ENCODE measurements around the gene APOM.
A peak's percentile ranks its signal among the peaks of the same experiment; 100 is the strongest.

APOM gene

DNA sequence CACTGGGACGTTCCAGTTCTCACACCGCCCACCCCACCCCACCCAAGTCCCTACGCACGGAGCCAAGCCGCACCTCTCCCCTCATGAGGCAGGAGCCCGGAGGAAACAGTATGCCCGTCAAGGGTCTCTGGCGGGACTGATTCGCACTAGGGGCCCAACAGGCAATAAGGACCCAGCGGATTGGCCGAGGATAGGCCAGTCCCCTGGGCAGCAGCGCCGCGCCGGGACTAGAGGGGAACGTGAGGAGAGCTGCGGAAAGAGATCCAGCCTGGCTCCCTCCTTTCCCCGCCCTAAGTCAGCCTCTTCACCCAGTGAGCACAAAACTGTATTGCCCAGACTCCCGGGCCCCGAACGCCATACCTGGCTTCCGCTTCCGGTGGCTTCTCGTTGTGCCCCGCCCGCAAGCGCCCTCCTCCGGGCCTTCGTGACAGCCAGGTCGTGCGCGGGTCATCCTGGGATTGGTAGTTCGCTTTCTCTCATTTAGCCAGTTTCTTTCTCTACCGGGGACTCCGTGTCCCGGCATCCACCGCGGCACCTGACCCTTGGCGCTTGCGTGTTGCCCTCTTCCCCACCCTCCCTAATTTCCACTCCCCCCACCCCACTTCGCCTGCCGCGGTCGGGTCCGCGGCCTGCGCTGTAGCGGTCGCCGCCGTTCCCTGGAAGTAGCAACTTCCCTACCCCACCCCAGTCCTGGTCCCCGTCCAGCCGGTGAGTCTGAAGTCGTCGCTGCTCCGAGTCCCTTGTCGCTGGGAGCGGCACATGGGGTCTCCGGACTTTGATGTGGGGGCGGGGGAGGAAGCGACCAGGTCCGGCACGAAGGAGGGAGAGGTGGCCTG is 10.0 kb downstream of the APOM start, which contains the start of gene CSNK2B:
Gene CSNK2B, plus strand, starts transcription at position 580 of the 836 bp plus-strand sequence. CDS start 752 bp downstream, outside the sequence.
- Mint-ChIP-seq H3K9me3 (no peaks in the 10 kb centered on the region), H3K36me3 (ENCODE audit: low read depth) (peaks cover 54% of the 10 kb centered on the region), H3K27ac (peak within 1 kb of the TSS; percentile 97 to 99 (median 99)), H3K4me3 (peak within 1 kb of the TSS; percentile 93 to 97 (median 95)), H3K4me1 (peaks cover 47% of the 10 kb centered on the region), H3K27me3 (ENCODE audit: low read depth) (no peaks in the 10 kb centered on the region)
- TF ChIP-seq, protein P1, sequence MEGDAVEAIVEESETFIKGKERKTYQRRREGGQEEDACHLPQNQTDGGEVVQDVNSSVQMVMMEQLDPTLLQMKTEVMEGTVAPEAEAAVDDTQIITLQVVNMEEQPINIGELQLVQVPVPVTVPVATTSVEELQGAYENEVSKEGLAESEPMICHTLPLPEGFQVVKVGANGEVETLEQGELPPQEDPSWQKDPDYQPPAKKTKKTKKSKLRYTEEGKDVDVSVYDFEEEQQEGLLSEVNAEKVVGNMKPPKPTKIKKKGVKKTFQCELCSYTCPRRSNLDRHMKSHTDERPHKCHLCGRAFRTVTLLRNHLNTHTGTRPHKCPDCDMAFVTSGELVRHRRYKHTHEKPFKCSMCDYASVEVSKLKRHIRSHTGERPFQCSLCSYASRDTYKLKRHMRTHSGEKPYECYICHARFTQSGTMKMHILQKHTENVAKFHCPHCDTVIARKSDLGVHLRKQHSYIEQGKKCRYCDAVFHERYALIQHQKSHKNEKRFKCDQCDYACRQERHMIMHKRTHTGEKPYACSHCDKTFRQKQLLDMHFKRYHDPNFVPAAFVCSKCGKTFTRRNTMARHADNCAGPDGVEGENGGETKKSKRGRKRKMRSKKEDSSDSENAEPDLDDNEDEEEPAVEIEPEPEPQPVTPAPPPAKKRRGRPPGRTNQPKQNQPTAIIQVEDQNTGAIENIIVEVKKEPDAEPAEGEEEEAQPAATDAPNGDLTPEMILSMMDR (IDR thresholded peaks at IDR 0.05; ENCODE audit: unreplicated experiment in 3 of 3), result no peak

DNA sequence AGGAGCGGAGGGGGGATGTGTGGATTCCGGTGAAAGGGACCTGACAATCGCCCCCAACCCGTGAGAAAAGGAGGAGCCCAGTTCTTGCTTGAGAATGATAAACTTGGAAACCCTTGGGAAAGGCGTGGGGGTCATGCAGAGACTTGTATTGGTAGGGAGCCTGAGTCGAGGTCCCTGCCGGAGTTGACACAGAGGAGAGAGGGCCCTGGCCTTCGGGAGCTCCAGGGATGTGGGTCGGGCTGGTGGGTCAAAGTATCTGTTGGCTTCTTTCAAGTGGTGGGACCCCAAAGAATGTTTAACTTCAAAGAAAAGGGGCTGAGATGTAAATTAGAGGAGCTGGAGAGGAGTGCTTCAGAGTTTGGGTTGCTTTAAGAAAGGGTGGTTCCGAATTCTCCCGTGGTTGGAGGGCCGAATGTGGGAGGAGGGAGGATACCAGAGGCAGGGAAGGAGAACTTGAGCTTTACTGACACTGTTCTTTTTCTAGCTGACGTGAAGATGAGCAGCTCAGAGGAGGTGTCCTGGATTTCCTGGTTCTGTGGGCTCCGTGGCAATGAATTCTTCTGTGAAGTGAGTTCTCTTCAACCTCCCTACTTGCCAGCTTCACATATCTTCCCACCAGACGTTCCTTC is 10.8 kb downstream of the APOM start:
- peak overlapping the region; percentile 97 to 99 (median 99) for H3K27ac Mint-ChIP-seq
- H3K27me3 Mint-ChIP-seq (ENCODE audit: low read depth), result no peaks in the 10 kb centered on the region
- TF ChIP-seq, protein P1 (IDR thresholded peaks at IDR 0.05; ENCODE audit: unreplicated experiment in 3 of 3), result no peak
- peak overlapping the region; percentile 93 to 97 (median 95) for H3K4me3 Mint-ChIP-seq
- H3K9me3 Mint-ChIP-seq, result no peaks in the 10 kb centered on the region
- peaks cover 42% of the 10 kb centered on the region for H3K4me1 Mint-ChIP-seq
- H3K36me3 Mint-ChIP-seq (ENCODE audit: low read depth), result peaks cover 61% of the 10 kb centered on the region

GRCh38 chr6:31669676-31670075 is 14.0 kb downstream of the APOM start, which contains the start of gene LY6G5B:
TSS of gene LY6G5B (plus strand) at chr6:31669976. CDS start at chr6:31670951, 975 bp downstream.
- H3K9me3 Mint-ChIP-seq, result no peaks in the 10 kb centered on the region
- H3K27me3 Mint-ChIP-seq (ENCODE audit: low read depth), result no peaks in the 10 kb centered on the region
- TF ChIP-seq, protein P1 (IDR thresholded peaks at IDR 0.05; ENCODE audit: unreplicated experiment in 3 of 3), result no peak
- H3K4me3 Mint-ChIP-seq, result peak within 1 kb of the TSS; percentile 19 to 70 (median 25)
- peaks cover 21% of the 10 kb centered on the region for H3K4me1 Mint-ChIP-seq
- no peak within 1 kb of the TSS for H3K27ac Mint-ChIP-seq
- peaks cover 62% of the 10 kb centered on the region for H3K36me3 Mint-ChIP-seq (ENCODE audit: low read depth)

DNA sequence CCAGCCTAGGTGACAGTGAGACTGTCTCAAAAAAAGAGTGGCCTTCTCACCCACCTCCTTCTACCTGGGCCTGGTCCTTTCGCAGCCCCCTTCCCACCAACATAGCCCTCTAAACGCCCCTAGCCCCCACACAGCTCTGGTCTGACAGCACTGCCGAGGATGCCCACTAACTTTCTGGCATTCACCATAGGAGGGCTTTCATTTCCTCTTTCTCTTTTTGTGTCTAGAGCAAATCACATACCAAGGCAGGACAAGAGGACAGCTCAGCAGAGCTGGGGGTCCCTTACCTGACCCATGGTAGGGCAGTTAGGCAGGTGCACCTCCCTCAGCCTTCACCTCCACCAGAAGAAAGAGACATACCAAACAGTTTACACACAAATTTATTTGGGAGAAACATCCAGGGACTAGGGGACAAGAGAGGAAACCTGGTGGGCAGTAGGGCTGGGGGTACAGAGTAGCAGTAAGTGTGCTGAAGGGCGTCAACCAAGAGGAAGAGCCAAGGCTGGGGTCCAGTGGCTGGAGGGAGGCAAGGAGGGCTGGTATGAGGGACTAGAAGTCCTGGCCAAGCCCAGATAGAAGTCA is 20.7 kb downstream of the APOM start:
- TF ChIP-seq, protein P1 (IDR thresholded peaks at IDR 0.05; ENCODE audit: unreplicated experiment in 3 of 3), result no peak
- Mint-ChIP-seq H3K27ac (peak overlapping the region in 1 of 3 experiments; percentile 30), H3K4me1 (peaks cover 11% of the 10 kb centered on the region), H3K4me3 (peak overlapping the region in 1 of 3 experiments; percentile 24), H3K27me3 (ENCODE audit: low read depth) (no peaks in the 10 kb centered on the region), H3K9me3 (no peaks in the 10 kb centered on the region), H3K36me3 (ENCODE audit: low read depth) (peaks cover 18% of the 10 kb centered on the region)

DNA sequence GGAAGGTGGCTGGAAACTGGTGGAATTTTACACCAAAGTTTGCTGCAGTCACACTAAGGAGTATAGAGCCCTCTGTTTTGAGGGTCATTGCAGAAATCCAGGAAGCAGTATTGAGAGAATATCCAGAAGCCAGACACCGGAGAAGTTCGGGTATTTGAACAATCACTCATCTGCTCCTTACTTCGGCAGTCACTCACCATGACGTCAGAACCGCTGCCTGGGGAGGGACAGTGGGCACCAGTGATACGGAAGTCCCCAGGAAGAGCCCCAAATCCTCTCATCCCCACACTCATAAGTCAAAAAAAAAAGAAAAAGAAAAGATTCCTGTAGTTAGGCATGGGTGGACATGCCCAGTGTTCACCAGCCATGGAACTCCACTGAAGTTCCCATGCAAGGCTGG is 21.2 kb downstream of the APOM start:
- no peak overlapping the region for H3K4me3 Mint-ChIP-seq
- H3K27ac Mint-ChIP-seq, result peak overlapping the region in 1 of 3 experiments; percentile 30
- no peaks in the 10 kb centered on the region for H3K27me3 Mint-ChIP-seq (ENCODE audit: low read depth)
- H3K36me3 Mint-ChIP-seq (ENCODE audit: low read depth), result peaks cover 14% of the 10 kb centered on the region
- H3K4me1 Mint-ChIP-seq, result peaks cover 15% of the 10 kb centered on the region
- TF ChIP-seq, protein P1 (IDR thresholded peaks at IDR 0.05; ENCODE audit: unreplicated experiment in 3 of 3), result no peak
- H3K9me3 Mint-ChIP-seq, result no peaks in the 10 kb centered on the region

Data from nephron (organoid).